CD4-positive, alpha-beta T cell (primary cell): Measurements from ENCODE around the gene ATXN3. TPM values are rescaled to one million over a fixed set of nuclear protein-coding genes. Genes with fewer than 3 reads are reported as not detected.
A peak's percentile ranks its signal among the peaks of the same experiment; 100 is the strongest.

Experiments
- ATAC-seq: fragments of 200-7000 bp; cut with Tn5 transposase; one replicate; pipeline ENCODE4 v1.10.0; 2022; ENCODE audit warnings: mild to moderate bottlenecking; ENCODE audit not compliant: poor library complexity
- CTCF ChIA-PET: fragments of 350-600 bp; sonication (Branson Sonifier 250); formaldehyde crosslinking; loops from one replicate; lab custom pipeline; 2021; ENCODE audit warnings: antibody characterized with exemption, inconsistent platforms; lab: Charles Lee
- POLR2A ChIA-PET: fragments of 350-600 bp; sonication (Branson Sonifier 250); formaldehyde crosslinking; loops from one replicate; lab custom pipeline; 2021; ENCODE audit warnings: antibody characterized with exemption, inconsistent platforms; lab: Charles Lee
- DNase-seq, 14 experiments: peaks; one replicate each; pipeline ENCODE4 v3.0.0-alpha.2; 2013 to 2020; ENCODE audit warnings: mixed read lengths in 2 of 14
- H3K27ac ChIP-seq, 2 donors: one replicate each; pipeline versions ENCODE4 v1.5.1 to v1.7.0; 2013; ENCODE audit warnings: low read length in 2 of 2, low read depth in 1 of 2, mild to moderate bottlenecking in 1 of 2
- H3K27me3 ChIP-seq, 2 experiments: 1 replicate in 1 of 2; 2 replicates in 1 of 2; pipeline versions ENCODE4 v1.6.1 to v1.7.0; 2013; ENCODE audit warnings: low read length in 2 of 2, control low read depth in 1 of 2, mild to moderate bottlenecking in 1 of 2, moderate library complexity in 1 of 2; ENCODE audit not compliant: insufficient read depth in 2 of 2, control insufficient read depth in 1 of 2
- H3K36me3 ChIP-seq: one replicate; pipeline ENCODE4 v1.6.1; 2013; ENCODE audit warnings: low read length, control low read depth; ENCODE audit not compliant: insufficient read depth
- H3K4me1 ChIP-seq: one replicate; pipeline ENCODE4 v1.6.1; 2013; ENCODE audit warnings: low read length, control low read depth; ENCODE audit not compliant: insufficient read depth
- H3K4me3 ChIP-seq: one replicate; pipeline ENCODE4 v1.5.1; 2013; ENCODE audit warnings: mild to moderate bottlenecking, low read length, moderate library complexity
- H3K9me3 ChIP-seq, 2 experiments: 1 replicate in 1 of 2; 2 replicates in 1 of 2; pipeline versions ENCODE4 v1.6.1 to v1.7.0; 2013; ENCODE audit warnings: low read length in 2 of 2, mild to moderate bottlenecking in 2 of 2, control low read depth in 1 of 2, moderate library complexity in 1 of 2; ENCODE audit not compliant: control insufficient read depth in 1 of 2, insufficient read depth in 1 of 2
- H3K27ac Mint-ChIP-seq: one replicate; pipeline ENCODE4 v1.8.0; 2020; ENCODE audit warnings: mixed read lengths
- H3K27me3 Mint-ChIP-seq: one replicate; pipeline ENCODE4 v1.8.0; 2021; ENCODE audit warnings: mixed read lengths
- H3K36me3 Mint-ChIP-seq: one replicate; pipeline ENCODE4 v1.8.0; 2021; ENCODE audit warnings: low read depth, mixed read lengths
- H3K4me1 Mint-ChIP-seq: one replicate; pipeline ENCODE4 v1.8.0; 2021; ENCODE audit warnings: low read depth, mixed read lengths
- H3K4me3 Mint-ChIP-seq: one replicate; pipeline ENCODE4 v1.8.0; 2020; ENCODE audit warnings: mild to moderate bottlenecking, mixed read lengths
- H3K9me3 Mint-ChIP-seq: one replicate; pipeline ENCODE4 v1.8.0; 2020; ENCODE audit warnings: mixed read lengths
- intact Hi-C, 2 experiments: fragments of 100-400 bp; cut with DNase I in 1 of 2; cut with micrococcal nuclease in 1 of 2; formaldehyde crosslinking; loops; one replicate each; pipeline versions ENCODE4 v1.15.1 to v1.9.0; 2023 to 2025; cut with DNase I, micrococcal nuclease
- total RNA-seq, 174 experiments: library from RNA in 2 of 174; stranded (reverse) in 2 of 174; gene quantifications; one replicate each; pipeline ENCODE4 v1.2.3 and lab custom pipeline; 2021 to 2026
- TF ChIP-seq, protein P1 (sequence below): fragments of 200-600 bp; IDR thresholded peaks from one replicate; pipeline ENCODE4 v1.8.0; 2022; ENCODE audit warnings: antibody characterized with exemption, mild to moderate bottlenecking

The ATXN3 gene
- total RNA-seq, 2 experiments from 2014 or later = 21.5 to 22.1 TPM

DNA sequence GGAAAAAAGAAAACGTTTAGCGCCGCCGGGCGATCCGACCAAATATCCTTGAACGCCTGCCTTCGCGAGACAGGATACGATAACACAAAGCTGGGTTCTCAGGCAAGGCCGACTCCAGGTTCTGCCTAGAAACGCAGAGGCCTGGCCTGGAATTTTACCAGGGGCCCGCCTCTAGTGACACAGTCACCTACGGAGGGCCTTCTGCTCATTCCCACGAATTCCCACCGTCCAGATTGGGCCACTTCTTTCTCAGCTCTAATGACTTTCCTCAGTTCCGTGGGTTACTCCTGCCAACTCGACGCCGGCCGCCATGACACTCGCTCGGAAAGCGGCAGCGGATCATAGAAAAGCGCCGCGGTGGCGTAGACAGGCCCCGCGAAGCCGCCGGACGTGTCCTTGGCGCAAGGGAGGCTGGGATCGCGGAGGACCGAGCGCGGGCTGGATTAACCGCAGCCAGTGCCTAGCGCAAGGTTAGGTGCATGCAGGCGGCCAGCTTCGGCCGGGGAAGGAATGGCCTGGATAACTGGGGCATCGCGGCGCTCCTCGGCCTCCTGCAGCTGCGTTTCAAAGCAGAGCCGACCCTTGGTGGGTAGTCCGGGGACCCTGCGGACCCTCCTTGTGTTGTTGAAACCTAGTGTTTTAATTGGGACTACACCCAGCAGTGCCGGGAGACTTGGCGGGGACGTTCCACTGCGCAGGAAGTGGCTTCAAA is 66.5 kb downstream of the ATXN3 start, which contains the start of gene TRIP11:
TSS of gene TRIP11 (minus strand) at position 341 of the 712 bp plus-strand sequence. CDS start 374 bp downstream, outside the sequence.
- POLR2A ChIA-PET = interaction anchor here (0.6 to 2.9 kb wide), 43 partner anchors 11 to 1656 kb away, joined by 3 to 97 read pairs (median 4); partner anchors contain the start of genes ATXN3, CCDC88C, CPSF2 and GOLGA5
- H3K9me3 Mint-ChIP-seq = no peaks in the 10 kb centered on the region
- Histone ChIP-seq H3K27ac (peak within 1 kb of the TSS; percentile 90 to 92), H3K36me3 (peaks cover 3% of the 10 kb centered on the region), H3K4me3 (peak within 1 kb of the TSS; percentile 72), H3K27me3 (no peaks in the 10 kb centered on the region), H3K9me3 (no peaks in the 10 kb centered on the region), H3K4me1 (peaks cover 38% of the 10 kb centered on the region)
- CTCF ChIA-PET = interaction anchor here (1.0 to 1.7 kb wide), 3 partner anchors 43 to 67 kb away, joined by 4 to 8 read pairs (median 7); partner anchors contain the start of gene ATXN3
- TF ChIP-seq, protein P1, sequence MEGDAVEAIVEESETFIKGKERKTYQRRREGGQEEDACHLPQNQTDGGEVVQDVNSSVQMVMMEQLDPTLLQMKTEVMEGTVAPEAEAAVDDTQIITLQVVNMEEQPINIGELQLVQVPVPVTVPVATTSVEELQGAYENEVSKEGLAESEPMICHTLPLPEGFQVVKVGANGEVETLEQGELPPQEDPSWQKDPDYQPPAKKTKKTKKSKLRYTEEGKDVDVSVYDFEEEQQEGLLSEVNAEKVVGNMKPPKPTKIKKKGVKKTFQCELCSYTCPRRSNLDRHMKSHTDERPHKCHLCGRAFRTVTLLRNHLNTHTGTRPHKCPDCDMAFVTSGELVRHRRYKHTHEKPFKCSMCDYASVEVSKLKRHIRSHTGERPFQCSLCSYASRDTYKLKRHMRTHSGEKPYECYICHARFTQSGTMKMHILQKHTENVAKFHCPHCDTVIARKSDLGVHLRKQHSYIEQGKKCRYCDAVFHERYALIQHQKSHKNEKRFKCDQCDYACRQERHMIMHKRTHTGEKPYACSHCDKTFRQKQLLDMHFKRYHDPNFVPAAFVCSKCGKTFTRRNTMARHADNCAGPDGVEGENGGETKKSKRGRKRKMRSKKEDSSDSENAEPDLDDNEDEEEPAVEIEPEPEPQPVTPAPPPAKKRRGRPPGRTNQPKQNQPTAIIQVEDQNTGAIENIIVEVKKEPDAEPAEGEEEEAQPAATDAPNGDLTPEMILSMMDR = no peak
- DNase-seq (peak; percentile 88 to 97 (median 94)), ATAC-seq (peak; percentile 86)
- H3K27me3 Mint-ChIP-seq = no peaks in the 10 kb centered on the region
- H3K27ac Mint-ChIP-seq = no peak within 1 kb of the TSS
- H3K36me3 Mint-ChIP-seq = peaks cover 39% of the 10 kb centered on the region
- intact Hi-C loops = loop anchor here (1.0 to 5.0 kb wide), 6 partner anchors 33 to 752 kb away; partner anchors contain the start of genes ATXN3 (in 1 of the 2), CPSF2 (in 1 of the 2), GOLGA5 (in 1 of the 2) and NDUFB1 (in 1 of the 2)
- peak within 1 kb of the TSS; percentile 99 for H3K4me3 Mint-ChIP-seq
- H3K4me1 Mint-ChIP-seq = peaks cover 53% of the 10 kb centered on the region

DNA sequence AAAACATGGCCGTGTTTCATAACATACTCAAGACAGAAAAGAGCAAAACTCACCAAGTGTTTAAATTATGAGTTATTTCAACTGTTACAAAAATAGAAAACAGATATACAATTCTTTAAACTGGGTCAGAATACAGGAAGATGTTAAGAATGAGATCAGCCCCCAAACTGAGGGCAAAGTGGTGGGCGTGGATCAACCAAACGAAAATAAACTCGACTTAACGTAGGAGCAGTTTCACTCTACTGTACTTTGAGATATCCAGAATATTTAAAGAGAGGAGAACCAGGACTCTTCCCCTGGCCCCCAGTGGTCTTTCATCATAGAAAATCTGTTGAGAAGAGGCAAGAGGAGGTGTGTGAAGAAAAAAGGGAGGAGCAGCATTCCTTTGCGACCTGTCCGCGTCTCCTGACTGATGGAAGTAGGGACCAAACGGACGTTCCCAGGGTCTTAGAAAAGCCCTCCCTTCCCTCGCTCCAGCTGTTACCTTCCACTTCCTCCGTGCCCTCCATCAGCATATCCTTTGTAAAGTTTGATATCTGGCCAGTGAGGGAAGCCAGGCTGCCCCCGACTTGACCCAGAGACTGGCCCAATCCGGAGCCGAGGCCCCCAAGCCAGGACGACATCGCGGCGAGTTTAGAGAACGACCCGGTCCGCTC is 67.2 kb downstream of the ATXN3 start:
- Mint-ChIP-seq H3K4me1 (peaks cover 53% of the 10 kb centered on the region), H3K27me3 (no peaks in the 10 kb centered on the region), H3K9me3 (no peaks in the 10 kb centered on the region), H3K36me3 (peaks cover 39% of the 10 kb centered on the region), H3K27ac (no peak overlapping the region), H3K4me3 (peak overlapping the region; percentile 99)
- peaks cover 3% of the 10 kb centered on the region for H3K36me3 ChIP-seq
- no peak for ATAC-seq
- ChIA-PET CTCF (interaction anchor here (1.0 to 1.7 kb wide), 3 partner anchors 42 to 68 kb away, joined by 4 to 7 read pairs (median 5); partner anchors contain the start of gene ATXN3), POLR2A (interaction anchor here (0.6 to 2.9 kb wide), 22 partner anchors 11 to 1655 kb away, joined by 3 to 97 read pairs (median 4); partner anchors contain the start of genes ATXN3, CPSF2, GOLGA5 and NDUFB1)
- H3K27ac ChIP-seq = peak overlapping the region; percentile 90 to 92
- intact Hi-C loops = no loop called here
- peak in 2 of 14 experiments; percentile 23 to 39 for DNase-seq
- TF ChIP-seq, protein P1 = no peak
- peak overlapping the region; percentile 72 for H3K4me3 ChIP-seq
- H3K9me3 ChIP-seq = no peaks in the 10 kb centered on the region
- peaks cover 38% of the 10 kb centered on the region for H3K4me1 ChIP-seq
- H3K27me3 ChIP-seq = no peaks in the 10 kb centered on the region

DNA sequence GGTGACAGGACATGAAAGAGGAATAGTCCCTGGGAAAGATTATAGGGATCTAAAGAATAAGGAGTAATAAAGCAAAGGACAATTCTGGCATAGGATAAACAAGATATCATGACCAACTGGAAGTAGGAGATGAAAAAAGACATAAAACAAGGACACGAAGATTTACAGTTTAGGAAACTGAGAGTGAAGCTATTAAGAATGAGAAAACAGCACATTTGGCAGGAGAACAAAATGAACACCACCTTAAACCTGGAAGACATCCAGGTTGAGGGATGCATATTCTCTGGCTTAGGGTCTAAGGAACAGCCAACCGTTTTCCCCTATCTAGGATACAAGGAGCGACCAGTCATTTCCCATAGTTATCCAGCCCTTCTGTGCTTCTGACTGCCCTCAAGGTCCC is 68.4 kb downstream of the ATXN3 start:
- H3K4me3 Mint-ChIP-seq = peak overlapping the region; percentile 99
- intact Hi-C loops = no loop called here
- TF ChIP-seq, protein P1 = no peak
- POLR2A ChIA-PET = interaction anchor here (0.9 kb wide), 1 partner anchor 68 kb away, joined by 3 read pairs; the partner anchor contains the start of gene ATXN3
- peaks cover 45% of the 10 kb centered on the region for H3K36me3 Mint-ChIP-seq
- no peaks in the 10 kb centered on the region for H3K27me3 ChIP-seq
- H3K27ac Mint-ChIP-seq = no peak overlapping the region
- no peak for ATAC-seq
- H3K9me3 Mint-ChIP-seq = no peaks in the 10 kb centered on the region
- peaks cover 3% of the 10 kb centered on the region for H3K36me3 ChIP-seq
- H3K27ac ChIP-seq = peak overlapping the region in 1 of 2 donors; percentile 14
- CTCF ChIA-PET = interaction anchor here (1.1 to 1.7 kb wide), 2 partner anchors 41 to 56 kb away, joined by 4 to 5 read pairs; no protein-coding TSS in a partner anchor
- no peak for DNase-seq
- H3K4me1 ChIP-seq = peaks cover 38% of the 10 kb centered on the region
- no peak overlapping the region for H3K4me3 ChIP-seq
- H3K4me1 Mint-ChIP-seq = peaks cover 63% of the 10 kb centered on the region
- no peaks in the 10 kb centered on the region for H3K27me3 Mint-ChIP-seq
- no peaks in the 10 kb centered on the region for H3K9me3 ChIP-seq
